ENCODE results near the gene PARP3. TPM values are rescaled to one million over a fixed set of nuclear protein-coding genes. Genes with fewer than 3 reads are reported as not detected.

The PARP3 gene
- total RNA-seq, 1 donor from 2014 or later, result 7.9 TPM

- H3K4me1 Mint-ChIP-seq (ENCODE audit: low read depth), result peaks cover 12% of the 10 kb centered on the region
- TF ChIP-seq CTCF (IDR thresholded peaks at IDR 0.05; ENCODE audit: unreplicated experiment), result no peak
- no peak overlapping the region for H3K27ac Mint-ChIP-seq
- no peaks in the 10 kb centered on the region for H3K27me3 Mint-ChIP-seq
- DNase-seq (ENCODE audit: low spot score, unreplicated experiment), result peak; percentile 9
- H3K9me3 Mint-ChIP-seq (ENCODE audit: low read depth), result no peaks in the 10 kb centered on the region
- no peaks in the 10 kb centered on the region for H3K36me3 Mint-ChIP-seq (ENCODE audit: insufficient read depth)
- H3K4me3 Mint-ChIP-seq (ENCODE audit: low read depth), result no peak overlapping the region
Measured at GRCh38 chr3:51944451-51945021, 2.4 kb downstream of the PARP3 start.

DNA sequence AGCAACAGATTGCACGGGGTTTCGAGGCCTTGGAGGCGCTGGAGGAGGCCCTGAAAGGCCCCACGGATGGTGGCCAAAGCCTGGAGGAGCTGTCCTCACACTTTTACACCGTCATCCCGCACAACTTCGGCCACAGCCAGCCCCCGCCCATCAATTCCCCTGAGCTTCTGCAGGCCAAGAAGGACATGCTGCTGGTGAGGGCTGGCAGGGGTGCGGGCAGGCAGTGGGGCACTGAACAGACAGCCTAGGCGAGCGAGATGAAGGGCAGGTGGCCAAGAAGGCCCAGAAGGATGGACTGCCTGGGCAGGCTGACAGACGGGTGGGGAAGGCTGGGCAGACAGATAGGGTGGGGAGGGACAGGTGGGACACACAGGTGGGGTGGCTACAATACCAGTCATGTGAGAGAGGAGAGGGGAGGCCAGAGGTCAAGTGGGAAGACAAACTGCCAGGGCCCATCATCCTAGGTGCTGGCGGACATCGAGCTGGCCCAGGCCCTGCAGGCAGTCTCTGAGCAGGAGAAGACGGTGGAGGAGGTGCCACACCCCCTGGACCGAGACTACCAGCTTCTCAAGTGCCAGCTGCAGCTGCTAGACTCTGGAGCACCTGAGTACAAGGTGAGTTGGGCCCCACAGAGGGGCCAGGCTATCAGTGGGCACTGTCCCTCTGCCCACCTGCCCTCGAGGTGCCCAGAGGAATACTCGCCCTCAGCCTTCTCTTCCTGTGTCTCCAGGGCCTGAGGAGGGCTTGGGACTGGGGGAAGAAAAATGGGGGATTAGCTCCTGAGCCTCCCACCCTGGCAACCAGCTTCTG, 3.1 kb downstream of the PARP3 start:
- no peaks in the 10 kb centered on the region for H3K9me3 Mint-ChIP-seq (ENCODE audit: low read depth)

DNA sequence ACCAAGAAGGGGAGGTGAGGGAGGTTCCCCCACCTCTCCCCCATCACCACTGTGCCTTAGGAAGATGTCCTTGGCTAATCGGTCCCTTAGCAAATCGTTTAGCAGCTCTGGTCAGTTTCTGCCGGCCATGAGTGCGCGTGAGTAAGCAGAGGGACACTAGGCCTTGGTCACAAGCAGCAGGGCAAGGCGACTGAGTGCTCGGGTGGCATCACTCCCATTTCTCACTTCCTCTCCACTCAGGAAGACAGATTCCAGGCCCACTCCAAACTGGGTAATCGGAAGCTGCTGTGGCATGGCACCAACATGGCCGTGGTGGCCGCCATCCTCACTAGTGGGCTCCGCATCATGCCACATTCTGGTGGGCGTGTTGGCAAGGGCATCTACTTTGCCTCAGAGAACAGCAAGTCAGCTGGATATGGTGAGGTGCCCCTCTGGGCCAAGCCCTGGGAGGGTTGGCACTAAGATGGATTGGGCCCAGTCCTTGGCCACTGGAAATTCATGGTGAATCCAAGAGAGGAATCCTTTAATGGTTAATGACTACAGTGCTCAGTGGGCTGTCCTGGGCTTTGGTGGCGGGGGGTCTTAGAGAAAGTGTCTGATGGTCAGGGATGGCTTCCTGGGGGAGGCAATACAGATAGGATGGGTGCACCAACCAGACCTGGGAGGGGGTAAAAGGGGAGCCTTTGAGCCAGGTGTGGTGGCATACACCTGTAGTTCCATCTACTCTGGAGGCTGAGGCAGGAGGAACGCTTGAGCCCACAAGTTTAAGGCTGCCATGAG, 4.0 kb downstream of the PARP3 start:
- H3K4me3 Mint-ChIP-seq (ENCODE audit: low read depth), result no peak overlapping the region
- peaks cover 9% of the 10 kb centered on the region for H3K27me3 Mint-ChIP-seq
- no peak for TF ChIP-seq CTCF (IDR thresholded peaks at IDR 0.05; ENCODE audit: unreplicated experiment)
- no peaks in the 10 kb centered on the region for H3K9me3 Mint-ChIP-seq (ENCODE audit: low read depth)
- H3K36me3 Mint-ChIP-seq (ENCODE audit: insufficient read depth), result no peaks in the 10 kb centered on the region
- H3K27ac Mint-ChIP-seq, result no peak overlapping the region
- H3K4me1 Mint-ChIP-seq (ENCODE audit: low read depth), result peaks cover 5% of the 10 kb centered on the region
- DNase-seq (ENCODE audit: low spot score, unreplicated experiment), result no peak

More for the DNA sequence above, 3.1 kb downstream of the PARP3 start:
- Mint-ChIP-seq H3K4me3 (ENCODE audit: low read depth) (no peak overlapping the region), H3K36me3 (ENCODE audit: insufficient read depth) (no peaks in the 10 kb centered on the region), H3K4me1 (ENCODE audit: low read depth) (peaks cover 12% of the 10 kb centered on the region), H3K27ac (peak overlapping the region; percentile 69), H3K27me3 (peaks cover 2% of the 10 kb centered on the region)
- peak; percentile 5 for DNase-seq (ENCODE audit: low spot score, unreplicated experiment)
- no peak for TF ChIP-seq CTCF (IDR thresholded peaks at IDR 0.05; ENCODE audit: unreplicated experiment)

GRCh38 chr3:51946796-51947195, 4.6 kb downstream of the PARP3 start:
- H3K9me3 Mint-ChIP-seq (ENCODE audit: low read depth), result no peaks in the 10 kb centered on the region
- TF ChIP-seq CTCF (IDR thresholded peaks at IDR 0.05; ENCODE audit: unreplicated experiment), result no peak
- H3K27ac Mint-ChIP-seq, result no peak overlapping the region
- no peaks in the 10 kb centered on the region for H3K36me3 Mint-ChIP-seq (ENCODE audit: insufficient read depth)
- DNase-seq (ENCODE audit: low spot score, unreplicated experiment), result no peak
- peaks cover 2% of the 10 kb centered on the region for H3K4me1 Mint-ChIP-seq (ENCODE audit: low read depth)
- H3K27me3 Mint-ChIP-seq, result peaks cover 13% of the 10 kb centered on the region
- no peak overlapping the region for H3K4me3 Mint-ChIP-seq (ENCODE audit: low read depth)

DNA sequence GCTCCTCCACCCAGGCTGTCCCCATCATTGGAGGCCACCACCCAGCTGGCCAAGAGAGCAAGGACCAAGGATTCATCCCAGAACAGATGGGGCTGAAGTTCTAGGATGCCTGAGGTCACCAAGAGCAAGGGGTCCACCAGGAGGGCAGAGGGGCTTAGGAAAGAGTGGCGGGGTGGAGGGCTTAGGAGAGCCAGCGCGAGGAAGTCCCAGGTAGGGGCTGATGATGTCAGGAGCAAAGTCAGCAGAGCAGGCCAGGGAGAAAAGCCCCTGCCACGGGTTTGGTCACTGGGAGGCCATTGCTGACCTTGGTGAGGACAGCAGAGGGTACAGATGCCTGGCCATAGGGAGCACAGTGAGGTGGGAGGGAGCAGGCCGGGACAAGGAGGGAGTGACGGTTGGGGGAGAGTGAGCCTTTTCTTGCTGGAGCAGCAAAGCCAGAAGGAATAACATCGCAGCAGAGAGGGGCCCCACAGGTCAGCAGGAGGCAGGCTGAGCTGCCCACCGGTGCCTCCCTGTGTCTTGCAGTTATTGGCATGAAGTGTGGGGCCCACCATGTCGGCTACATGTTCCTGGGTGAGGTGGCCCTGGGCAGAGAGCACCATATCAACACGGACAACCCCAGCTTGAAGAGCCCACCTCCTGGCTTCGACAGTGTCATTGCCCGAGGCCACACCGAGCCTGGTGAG, 5.2 kb downstream of the PARP3 start:
- no peak overlapping the region for H3K27ac Mint-ChIP-seq
- H3K27me3 Mint-ChIP-seq, result peaks cover 18% of the 10 kb centered on the region
- no peak for TF ChIP-seq CTCF (IDR thresholded peaks at IDR 0.05; ENCODE audit: unreplicated experiment)
- peaks cover 2% of the 10 kb centered on the region for H3K4me1 Mint-ChIP-seq (ENCODE audit: low read depth)
- no peaks in the 10 kb centered on the region for H3K36me3 Mint-ChIP-seq (ENCODE audit: insufficient read depth)
- no peaks in the 10 kb centered on the region for H3K9me3 Mint-ChIP-seq (ENCODE audit: low read depth)
- DNase-seq (ENCODE audit: low spot score, unreplicated experiment), result no peak
- H3K4me3 Mint-ChIP-seq (ENCODE audit: low read depth), result no peak overlapping the region

Measured in progenitor cell of endocrine pancreas (in vitro differentiated cells).